Keratinocyte (primary cell): ENCODE measurements around the gene LPCAT2. TPM values are rescaled to one million over a fixed set of nuclear protein-coding genes. Genes with fewer than 3 reads are reported as not detected.

Source experiments
- DNase-seq: peaks from one replicate; pipeline ENCODE4 v3.0.0-alpha.2; 2011; ENCODE audit warnings: low read depth, missing footprints, low spot score
- FAIRE-seq: peaks from 2 replicates; lab custom pipeline; 2011; peaks lifted over from hg19 to GRCh38; lab: Jason Lieb, UNC
- H2AFZ ChIP-seq: 2 replicates; pipeline ENCODE4 v1.6.0; 2012; ENCODE audit warnings: low read length, control low read depth, inconsistent platforms; ENCODE audit not compliant: control insufficient read depth
- H3K27ac ChIP-seq: 2 replicates; pipeline ENCODE4 v1.5.1; 2011; ENCODE audit warnings: low read length; ENCODE audit not compliant: control insufficient read depth, insufficient read depth
- H3K27me3 ChIP-seq: 3 replicates; pipeline ENCODE4 v1.6.0; 2011; ENCODE audit warnings: low read length; ENCODE audit not compliant: control insufficient read depth, insufficient read depth; ENCODE audit errors: extremely low read depth
- H3K36me3 ChIP-seq, 2 experiments: 2 replicates in 1 of 2; 3 replicates in 1 of 2; pipeline ENCODE4 v1.5.1; 2011; ENCODE audit warnings: low read length in 2 of 2, mild to moderate bottlenecking in 1 of 2; ENCODE audit not compliant: control insufficient read depth in 2 of 2, insufficient read depth in 2 of 2; ENCODE audit errors: extremely low read depth in 1 of 2
- H3K4me1 ChIP-seq: 3 replicates; pipeline ENCODE4 v1.5.1; 2011; ENCODE audit warnings: low read length; ENCODE audit not compliant: control insufficient read depth, insufficient read depth; ENCODE audit errors: extremely low read depth
- H3K4me2 ChIP-seq: 3 replicates; pipeline ENCODE4 v1.6.0; 2011; ENCODE audit warnings: low read depth, low read length; ENCODE audit not compliant: control insufficient read depth, insufficient read depth; ENCODE audit errors: extremely low read depth
- H3K4me3 ChIP-seq, 3 experiments: fragments of 200-600 bp in 1 of 3; sonication (generic) in 1 of 3; 2 replicates in 2 of 3; 3 replicates in 1 of 3; pipeline ENCODE4 v1.5.1; 2011 to 2016; ENCODE audit warnings: low read length in 3 of 3, mild to moderate bottlenecking in 3 of 3, control low read depth in 2 of 3, inconsistent platforms in 1 of 3, low read depth in 1 of 3, mixed read lengths in 1 of 3, mixed run types in 1 of 3, moderate library complexity in 1 of 3; ENCODE audit not compliant: control insufficient read depth in 2 of 3, insufficient read depth in 2 of 3; ENCODE audit errors: extremely low read depth in 1 of 3
- H3K79me2 ChIP-seq: 2 replicates; pipeline ENCODE4 v1.6.0; 2012; ENCODE audit warnings: low read length; ENCODE audit not compliant: control insufficient read depth, insufficient read depth
- H3K9ac ChIP-seq: 3 replicates; pipeline ENCODE4 v1.6.0; 2011; ENCODE audit warnings: low read length; ENCODE audit not compliant: control insufficient read depth, insufficient read depth; ENCODE audit errors: extremely low read depth
- H3K9me1 ChIP-seq: 3 replicates; pipeline ENCODE4 v1.6.0; 2011; ENCODE audit warnings: low read length; ENCODE audit not compliant: control insufficient read depth, insufficient read depth; ENCODE audit errors: extremely low read depth
- H3K9me3 ChIP-seq: 2 replicates; pipeline ENCODE4 v1.5.1; 2012; ENCODE audit warnings: low read depth, low read length; ENCODE audit not compliant: control insufficient read depth
- H4K20me1 ChIP-seq: 3 replicates; pipeline ENCODE4 v1.6.0; 2011; ENCODE audit warnings: low read length; ENCODE audit not compliant: control insufficient read depth, insufficient read depth; ENCODE audit errors: extremely low read depth
- EZH2 ChIP-seq: IDR thresholded peaks from one replicate; pipeline ENCODE4 v1.6.1; 2012; ENCODE audit warnings: inconsistent platforms, mild to moderate bottlenecking, low read length, moderate library complexity
- dilution Hi-C: fragments of 300-500 bp; cut with MboI; formaldehyde crosslinking; loops from one replicate; pipeline ENCODE4 v1.7.0; 2020; ENCODE audit warnings: low sequenced_read_pairs; ENCODE audit not compliant: extremely low pct_ligation_motif_present
- polyA plus RNA-seq, 5 experiments: library from polyadenylated mRNA; depleted of rRNA in 3 of 5; stranded (reverse) in 3 of 5; stranded (forward) in 1 of 5; unstranded in 1 of 5; fragments of >200 nt; gene quantifications; 1 replicate in 1 of 5; 2 replicates in 3 of 5; 3 replicates in 1 of 5; pipeline versions ENCODE4 v1.2.1 to v1.2.3, GENCODE V29; 2011 to 2012; ENCODE audit warnings: missing spikeins in 2 of 5, low read depth in 1 of 5, low replicate concordance in 1 of 5
- TF ChIP-seq, protein P1 (sequence below), 3 experiments: IDR thresholded peaks in 1 of 3; conservative IDR thresholded peaks in 1 of 3; optimal IDR thresholded peaks in 1 of 3; 2 replicates in 2 of 3; 3 replicates in 1 of 3; pipeline versions ENCODE3 to v1.5.1; 2011; ENCODE audit warnings: low read length in 3 of 3, mild to moderate bottlenecking in 3 of 3, moderate library complexity in 2 of 3, control low read depth in 1 of 3, inconsistent platforms in 1 of 3; ENCODE audit not compliant: insufficient read depth in 2 of 3; ENCODE audit errors: extremely low read depth in 1 of 3

LPCAT2 gene
- polyA plus RNA-seq, 1 donor (not counting 4 experiments of a cell fraction or from before 2014, with no cell fraction given) = 54.4 TPM

DNA sequence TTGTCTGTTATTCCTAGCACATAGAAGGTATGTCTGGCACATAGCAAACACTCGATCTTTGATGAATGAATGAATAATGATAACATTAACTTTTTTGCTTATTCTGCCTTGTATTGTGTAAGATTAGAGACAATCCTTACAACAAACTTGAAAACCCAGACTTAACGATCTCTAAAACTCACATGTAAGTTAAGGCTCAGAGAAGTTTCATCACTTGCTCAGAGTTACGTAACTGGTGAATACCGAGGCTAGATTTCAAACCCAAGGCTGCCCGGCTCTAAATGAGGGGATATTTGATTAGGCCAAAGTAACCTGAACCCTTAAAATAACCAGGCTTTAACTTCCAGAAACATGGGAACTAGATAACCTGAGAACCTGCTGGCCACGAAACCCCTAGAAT, 79.9 kb downstream of the LPCAT2 start:
- H3K79me2 ChIP-seq = no peaks in the 10 kb centered on the region
- H3K27ac ChIP-seq = no peak overlapping the region
- TF ChIP-seq, protein P1, sequence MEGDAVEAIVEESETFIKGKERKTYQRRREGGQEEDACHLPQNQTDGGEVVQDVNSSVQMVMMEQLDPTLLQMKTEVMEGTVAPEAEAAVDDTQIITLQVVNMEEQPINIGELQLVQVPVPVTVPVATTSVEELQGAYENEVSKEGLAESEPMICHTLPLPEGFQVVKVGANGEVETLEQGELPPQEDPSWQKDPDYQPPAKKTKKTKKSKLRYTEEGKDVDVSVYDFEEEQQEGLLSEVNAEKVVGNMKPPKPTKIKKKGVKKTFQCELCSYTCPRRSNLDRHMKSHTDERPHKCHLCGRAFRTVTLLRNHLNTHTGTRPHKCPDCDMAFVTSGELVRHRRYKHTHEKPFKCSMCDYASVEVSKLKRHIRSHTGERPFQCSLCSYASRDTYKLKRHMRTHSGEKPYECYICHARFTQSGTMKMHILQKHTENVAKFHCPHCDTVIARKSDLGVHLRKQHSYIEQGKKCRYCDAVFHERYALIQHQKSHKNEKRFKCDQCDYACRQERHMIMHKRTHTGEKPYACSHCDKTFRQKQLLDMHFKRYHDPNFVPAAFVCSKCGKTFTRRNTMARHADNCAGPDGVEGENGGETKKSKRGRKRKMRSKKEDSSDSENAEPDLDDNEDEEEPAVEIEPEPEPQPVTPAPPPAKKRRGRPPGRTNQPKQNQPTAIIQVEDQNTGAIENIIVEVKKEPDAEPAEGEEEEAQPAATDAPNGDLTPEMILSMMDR (optimal IDR thresholded peaks at IDR 0.05 in 1 of 3, IDR thresholded peaks at IDR 0.05 in 1 of 3, conservative IDR thresholded peaks at IDR 0.05 in 1 of 3; ENCODE audit: extremely low read depth in 1 of 3, insufficient read depth in 2 of 3, low read length in 3 of 3) = no peak
- TF ChIP-seq EZH2 = no peak
- dilution Hi-C loops = no loop called here
- H3K4me3 ChIP-seq = no peak overlapping the region
- H3K9me3 ChIP-seq = no peaks in the 10 kb centered on the region
- H3K36me3 ChIP-seq = peaks cover 0 to 2% of the 10 kb centered on the region in 2 experiments
- H2AFZ ChIP-seq = no peak overlapping the region
- no peak for FAIRE-seq
- no peak overlapping the region for H3K9ac ChIP-seq
- no peaks in the 10 kb centered on the region for H4K20me1 ChIP-seq
- H3K4me2 ChIP-seq = no peak overlapping the region
- no peak for DNase-seq
- no peaks in the 10 kb centered on the region for H3K27me3 ChIP-seq
- no peaks in the 10 kb centered on the region for H3K9me1 ChIP-seq
- H3K4me1 ChIP-seq = no peaks in the 10 kb centered on the region

GRCh38 chr16:55592306-55592705, 83.4 kb downstream of the LPCAT2 start:
- TF ChIP-seq, protein P1 (optimal IDR thresholded peaks at IDR 0.05 in 1 of 3, IDR thresholded peaks at IDR 0.05 in 1 of 3, conservative IDR thresholded peaks at IDR 0.05 in 1 of 3; ENCODE audit: extremely low read depth in 1 of 3, insufficient read depth in 2 of 3, low read length in 3 of 3) = no peak
- TF ChIP-seq EZH2 = no peak
- Histone ChIP-seq H3K9me1 (no peaks in the 10 kb centered on the region), H3K9ac (no peak overlapping the region), H3K9me3 (no peaks in the 10 kb centered on the region), H4K20me1 (no peaks in the 10 kb centered on the region), H3K79me2 (no peaks in the 10 kb centered on the region), H2AFZ (no peak overlapping the region), H3K36me3 (no peaks in the 10 kb centered on the region), H3K4me1 (no peaks in the 10 kb centered on the region), H3K27ac (no peak overlapping the region), H3K4me2 (no peak overlapping the region), H3K4me3 (no peak overlapping the region), H3K27me3 (no peaks in the 10 kb centered on the region)
- FAIRE-seq = no peak
- DNase-seq = no peak
- dilution Hi-C loops = no loop called here
